Right cardiac atrium (tissue), 5 donors: ENCODE data around the gene GARS1. TPM values are rescaled to one million over a fixed set of nuclear protein-coding genes. Genes with fewer than 3 reads are reported as not detected.

Experiments used
- ATAC-seq, 2 donors: fragments of 200-7000 bp; cut with Tn5 transposase; one replicate each; pipeline versions ENCODE4 v1.8.0 to v1.9.1; 2020; ENCODE audit warnings: moderate library complexity in 2 of 2, mild to moderate bottlenecking in 1 of 2
- DNase-seq, 3 donors: peaks; one replicate each; pipeline ENCODE4 v3.0.0-alpha.2; 2020
- H3K27ac ChIP-seq: one replicate; pipeline ENCODE4 v1.5.1; 2013; ENCODE audit warnings: mild to moderate bottlenecking, low read length, control low read depth, moderate library complexity
- H3K27me3 ChIP-seq: one replicate; pipeline ENCODE4 v1.6.1; 2013; ENCODE audit not compliant: control insufficient read depth, insufficient read depth
- H3K4me1 ChIP-seq: one replicate; pipeline ENCODE4 v1.6.1; 2013; ENCODE audit warnings: low read length; ENCODE audit not compliant: control insufficient read depth, insufficient read depth
- H3K4me3 ChIP-seq: one replicate; pipeline ENCODE4 v1.5.1; 2013; ENCODE audit warnings: low read length, control low read depth
- H3K9me3 ChIP-seq: one replicate; pipeline ENCODE4 v1.6.1; 2013; ENCODE audit warnings: low read length; ENCODE audit not compliant: control insufficient read depth
- WGBS: extraction: QIAGEN DNeasy Blood & Tissue Kit; methylation state at CpG from one replicate; pipeline ENCODE4 v1.1.7; 2013; 5-methylcytosine and 5-hydroxymethylcytosine counted together
- intact Hi-C, 4 donors: fragments of 100-400 bp; cut with DNase I; formaldehyde crosslinking; loops; one replicate each; pipeline versions ENCODE4 v1.11.0 to v1.14.0; 2022 to 2023
- polyA plus RNA-seq: library from polyadenylated mRNA; stranded (reverse); fragments of 200-250 nt; gene quantifications from one replicate; pipeline ENCODE4 v1.2.3, GENCODE V29; 2013
- total RNA-seq, 4 donors: library from RNA; stranded (reverse); fragmentation: NEBNext Ultra II Directional; extraction: Animal tissue kit (Norgen Biotek cat#: 25700); gene quantifications; one replicate each; pipeline ENCODE4 v1.2.1, GENCODE V29; 2021
- donor health status: healthy with polysubstance abuse.
- donor health status: DM: no; HTN: yes; CAD: no.
- donor health status: DM: no; HTN: no; CAD: no.
- donor health status: DM: no; HTN: yes; CAD: no; lungs with severe emphysema.
- donor health status: DM: yes; HTN: yes; CAD: no.

Gene GARS1
- total and polyA plus RNA-seq, 5 donors = 35.8 to 48.8 (median 40.4) TPM

DNA sequence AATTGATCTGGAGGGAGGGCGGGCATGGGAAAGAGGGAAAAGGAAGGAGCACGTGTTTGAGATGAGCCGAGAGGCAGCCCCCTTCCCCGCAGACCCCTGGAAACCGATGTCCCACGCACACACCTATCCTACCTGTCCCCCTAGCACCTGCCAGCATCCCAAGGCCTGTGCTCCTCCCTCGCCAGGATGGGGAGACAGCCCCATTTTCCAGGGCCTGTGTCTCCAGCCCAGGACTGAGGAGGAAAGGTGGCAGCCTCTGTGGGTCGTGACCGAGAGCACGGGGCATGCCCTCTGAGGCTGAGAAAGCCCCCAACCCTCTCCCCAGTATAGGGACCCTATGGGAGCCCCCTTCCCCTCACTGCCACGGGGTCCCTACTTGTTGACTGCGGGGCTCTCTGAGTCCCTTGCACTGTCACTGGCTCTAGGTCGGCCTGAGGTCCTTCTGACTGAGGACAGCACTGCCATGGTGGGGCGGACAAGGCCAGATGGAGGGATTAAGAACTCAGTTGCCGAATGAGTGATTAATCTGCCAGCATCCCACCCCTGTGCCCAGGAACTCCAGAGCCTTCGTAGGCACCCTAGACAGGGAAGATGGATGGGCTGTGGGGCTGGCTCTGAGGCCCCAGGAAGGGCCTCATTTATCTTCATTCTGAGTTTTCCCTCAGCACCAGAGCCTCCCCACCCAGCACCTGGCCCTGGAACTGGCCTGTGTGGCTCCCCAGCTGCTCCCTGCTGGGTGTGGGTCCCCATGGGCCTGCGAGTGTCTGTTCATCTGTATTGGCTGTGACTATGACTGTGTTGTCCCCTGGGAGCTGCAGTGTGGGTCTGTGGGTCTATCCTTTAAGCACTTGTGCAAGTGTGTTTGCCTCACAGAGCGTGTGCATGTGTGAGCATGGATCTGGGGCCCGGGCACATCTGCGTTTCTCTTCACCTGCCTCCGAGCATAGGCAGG, 61.6 kb downstream of the GARS1 start:
- no peaks in the 10 kb centered on the region for H3K27me3 ChIP-seq
- no peak for DNase-seq
- no peak overlapping the region for H3K27ac ChIP-seq
- WGBS = 85% methylated on average over 21 of the region's 21 CpGs
- H3K4me1 ChIP-seq = no peaks in the 10 kb centered on the region
- no peaks in the 10 kb centered on the region for H3K9me3 ChIP-seq
- no peak for ATAC-seq
- intact Hi-C loops = no loop called here
- no peak overlapping the region for H3K4me3 ChIP-seq

DNA sequence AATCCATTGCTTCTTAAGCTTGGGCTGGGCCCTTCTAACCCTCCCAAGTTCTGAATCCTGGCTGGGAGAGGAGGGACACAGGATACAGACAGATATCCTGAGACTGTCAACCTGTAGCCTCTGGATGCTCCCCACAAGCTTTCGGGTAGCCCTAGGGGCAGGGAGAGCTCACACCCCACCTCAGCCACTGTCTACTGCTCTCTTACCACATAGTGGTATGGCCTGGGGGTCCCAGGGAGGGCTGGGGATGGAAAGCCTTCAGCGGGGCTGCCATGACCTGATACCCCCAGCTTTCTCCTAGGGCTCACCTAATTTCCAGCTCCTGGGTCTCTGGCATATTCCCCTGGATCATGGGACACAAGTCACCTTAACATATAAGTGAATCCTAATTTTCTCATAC, 62.5 kb downstream of the GARS1 start:
- no peak overlapping the region for H3K4me3 ChIP-seq
- no peak for ATAC-seq
- no peak for DNase-seq
- no peaks in the 10 kb centered on the region for H3K27me3 ChIP-seq
- no peaks in the 10 kb centered on the region for H3K4me1 ChIP-seq
- 93% methylated on average over 2 of the region's 2 CpGs for WGBS
- no peaks in the 10 kb centered on the region for H3K9me3 ChIP-seq
- intact Hi-C loops = no loop called here
- H3K27ac ChIP-seq = no peak overlapping the region

DNA sequence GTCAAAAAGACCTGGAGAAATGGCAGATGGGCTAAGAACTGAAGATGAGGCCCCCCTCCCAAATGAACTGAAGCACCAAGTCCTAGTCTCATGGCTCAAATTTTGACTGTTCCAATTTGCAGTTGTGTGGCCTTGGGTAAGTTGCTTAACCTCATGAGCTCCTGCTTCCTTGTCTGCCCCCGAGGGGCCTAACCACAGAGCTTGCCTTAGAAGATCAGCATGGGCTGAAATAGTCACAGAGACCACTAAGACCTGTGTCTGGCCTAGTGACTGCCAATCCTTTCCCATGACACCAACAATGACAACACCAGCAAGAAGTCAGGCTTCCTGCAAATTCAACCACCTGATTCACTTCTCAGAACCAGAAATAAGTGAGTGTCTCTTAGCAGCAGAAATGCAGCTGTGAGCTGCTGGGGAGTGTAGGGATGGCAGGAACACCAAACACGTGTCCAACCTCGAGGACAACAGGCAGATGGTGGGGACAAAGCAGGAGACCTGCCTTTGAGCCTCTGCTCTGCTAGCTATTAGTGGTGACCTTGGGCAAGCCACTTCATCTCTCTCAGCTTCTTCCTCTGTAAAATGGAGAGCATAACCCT, 63.9 kb downstream of the GARS1 start:
- H3K4me1 ChIP-seq = no peaks in the 10 kb centered on the region
- 72% methylated on average over 3 of the region's 3 CpGs for WGBS
- H3K27ac ChIP-seq = no peak overlapping the region
- H3K4me3 ChIP-seq = no peak overlapping the region
- ATAC-seq (no peak), DNase-seq (no peak)
- H3K9me3 ChIP-seq = no peaks in the 10 kb centered on the region
- intact Hi-C loops = no loop called here
- no peaks in the 10 kb centered on the region for H3K27me3 ChIP-seq

DNA sequence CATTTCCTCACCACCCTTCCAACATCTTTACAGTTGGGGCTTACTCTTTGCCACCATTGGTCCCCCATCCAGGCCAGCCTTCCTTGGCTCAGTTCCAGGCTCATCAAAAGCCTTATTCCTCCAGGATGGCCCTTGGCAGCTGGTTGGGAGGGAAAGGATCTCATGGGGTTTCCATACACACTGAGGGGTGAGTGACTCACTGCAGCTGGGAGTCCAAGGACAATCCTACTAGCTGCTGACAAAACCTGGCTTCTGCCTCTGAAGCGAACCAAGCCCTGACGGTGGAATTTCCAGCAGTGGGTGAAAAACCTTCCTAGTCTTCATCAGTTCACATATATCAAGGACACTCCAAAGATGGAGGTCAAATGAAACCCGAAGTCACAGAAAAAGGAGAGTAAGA, 64.6 kb downstream of the GARS1 start:
- 77% methylated on average over 3 of the region's 3 CpGs for WGBS
- H3K9me3 ChIP-seq = no peaks in the 10 kb centered on the region
- DNase-seq (no peak), ATAC-seq (no peak)
- no peaks in the 10 kb centered on the region for H3K27me3 ChIP-seq
- H3K4me1 ChIP-seq = no peaks in the 10 kb centered on the region
- no peak overlapping the region for H3K4me3 ChIP-seq
- intact Hi-C loops = no loop called here
- H3K27ac ChIP-seq = no peak overlapping the region

DNA sequence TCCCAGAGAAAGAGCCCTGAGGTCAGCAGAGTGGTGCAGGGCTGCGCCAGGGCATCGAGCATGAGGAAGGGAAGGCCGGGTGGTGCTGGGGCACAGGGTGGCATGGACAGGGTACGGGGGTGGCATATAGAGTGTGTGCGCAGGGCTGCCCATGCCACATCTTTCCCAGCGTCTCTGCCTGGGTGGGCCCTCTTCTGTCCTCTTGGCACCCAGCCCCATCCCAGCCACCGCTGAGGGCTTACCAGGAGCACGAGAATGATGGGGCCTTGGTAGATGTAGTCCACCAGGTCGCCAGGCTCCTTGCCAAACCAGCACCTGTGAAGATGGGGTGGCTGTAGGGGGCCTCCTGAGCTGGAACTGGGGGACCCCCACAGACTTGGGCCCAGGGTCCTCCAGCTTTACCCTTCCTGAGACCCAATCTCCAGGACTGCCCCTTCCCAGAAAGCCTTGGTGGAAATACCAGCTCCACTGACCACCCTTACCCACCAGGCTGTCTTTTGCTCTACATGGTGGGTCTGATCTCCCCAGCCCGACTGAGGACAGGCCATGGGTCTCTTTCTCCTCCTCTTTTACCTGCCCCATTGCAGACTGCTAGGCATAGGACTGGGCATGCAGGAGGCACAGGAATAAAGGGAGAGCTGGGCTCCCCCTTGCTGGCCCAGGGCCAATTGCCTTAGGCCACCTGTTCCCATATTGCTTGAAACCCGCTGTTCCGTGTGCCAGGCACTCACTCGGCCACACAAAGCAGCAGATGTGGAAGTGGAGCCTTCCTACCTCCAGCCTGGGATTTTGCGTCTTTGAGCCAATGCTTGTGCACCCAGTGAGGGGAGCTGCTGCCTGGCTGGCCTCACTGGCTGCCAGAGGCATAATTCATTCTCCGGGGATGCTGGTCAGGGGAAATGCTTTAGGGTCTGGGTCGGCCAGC, 65.9 kb downstream of the GARS1 start:
- Histone ChIP-seq H3K4me3 (no peak overlapping the region), H3K27me3 (no peaks in the 10 kb centered on the region), H3K4me1 (no peaks in the 10 kb centered on the region), H3K27ac (no peak overlapping the region), H3K9me3 (no peaks in the 10 kb centered on the region)
- WGBS = 81% methylated on average over 16 of the region's 16 CpGs
- intact Hi-C loops = no loop called here
- ATAC-seq (no peak), DNase-seq (no peak)

DNA sequence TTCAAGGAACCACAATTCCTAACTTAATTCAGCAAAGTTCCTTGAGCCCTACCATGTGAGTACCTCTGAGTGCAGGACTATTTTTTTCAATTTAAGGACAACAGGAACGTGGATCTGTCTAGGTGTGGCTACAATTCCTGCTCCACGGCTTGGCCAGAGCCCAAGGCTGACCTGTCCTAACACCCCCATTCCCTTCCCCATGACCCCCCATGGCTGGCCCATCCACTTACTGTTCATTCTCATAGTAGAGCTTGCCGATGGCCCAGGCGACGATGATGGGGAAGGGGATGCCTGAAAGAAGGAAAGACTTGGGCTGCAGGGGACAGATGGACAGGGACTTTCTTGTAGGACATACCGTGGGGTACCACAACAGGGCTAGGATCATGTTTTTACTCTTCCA, 67.2 kb downstream of the GARS1 start:
- DNase-seq (no peak), ATAC-seq (no peak)

DNA sequence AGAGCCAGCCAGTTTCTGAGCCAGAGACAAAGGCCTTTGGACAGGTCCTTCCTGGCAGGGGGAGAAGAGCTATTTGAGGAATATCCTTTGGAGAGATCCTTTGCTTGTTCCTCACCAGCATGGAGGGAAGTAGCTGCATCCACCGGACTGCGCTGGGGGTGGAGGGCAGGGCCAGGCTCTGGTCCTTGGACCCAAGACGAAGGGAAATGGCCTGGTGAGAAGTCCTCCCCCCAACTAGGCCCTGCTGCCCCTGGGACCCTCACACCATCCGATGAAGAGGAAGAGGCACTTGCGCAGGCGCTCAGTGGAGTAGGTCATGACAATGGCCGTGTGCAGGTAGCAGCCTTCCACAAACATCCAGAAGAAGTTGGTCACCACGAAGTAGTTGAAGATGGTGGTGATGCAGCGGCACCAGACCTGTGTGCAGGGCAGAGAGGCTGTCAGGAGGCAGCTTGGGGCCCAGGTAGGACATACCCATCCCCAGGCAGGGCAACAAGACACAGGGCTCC, 67.8 kb downstream of the GARS1 start:
- WGBS = 87% methylated on average over 9 of the region's 9 CpGs
- H3K4me1 ChIP-seq = no peaks in the 10 kb centered on the region
- ATAC-seq = no peak
- H3K4me3 ChIP-seq = no peak overlapping the region
- intact Hi-C loops = no loop called here
- H3K9me3 ChIP-seq = no peaks in the 10 kb centered on the region
- DNase-seq = no peak
- H3K27me3 ChIP-seq = no peaks in the 10 kb centered on the region
- H3K27ac ChIP-seq = no peak overlapping the region

More for the DNA sequence above, 67.2 kb downstream of the GARS1 start:
- Histone ChIP-seq H3K9me3 (no peaks in the 10 kb centered on the region), H3K4me3 (no peak overlapping the region), H3K27me3 (no peaks in the 10 kb centered on the region), H3K4me1 (no peaks in the 10 kb centered on the region), H3K27ac (no peak overlapping the region)
- WGBS = 87% methylated on average over 6 of the region's 6 CpGs
- intact Hi-C loops = no loop called here

DNA sequence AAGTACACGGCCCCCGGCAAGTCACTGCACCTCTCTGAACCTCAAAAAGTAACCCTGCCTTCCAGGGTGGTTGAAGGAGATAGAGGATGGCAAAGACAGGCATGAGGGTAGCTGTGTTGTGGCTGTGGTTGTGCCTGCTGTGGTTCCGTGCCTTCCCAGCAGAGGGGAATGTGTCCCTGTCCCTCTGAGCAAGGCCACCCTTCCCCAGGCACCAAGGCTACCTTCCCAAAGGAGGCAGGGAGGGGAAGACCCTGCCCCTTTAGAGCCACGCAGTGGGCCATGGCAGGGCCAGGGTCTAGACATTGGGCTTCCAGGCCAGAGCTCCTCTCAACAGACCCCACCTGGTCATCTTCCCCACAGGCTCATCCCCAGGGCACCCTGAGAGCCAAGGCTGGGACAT, 68.7 kb downstream of the GARS1 start:
- no peak for ATAC-seq
- intact Hi-C loops = no loop called here
- DNase-seq = no peak
- H3K9me3 ChIP-seq = no peaks in the 10 kb centered on the region
- H3K4me1 ChIP-seq = no peaks in the 10 kb centered on the region
- H3K27ac ChIP-seq = no peak overlapping the region
- H3K27me3 ChIP-seq = no peaks in the 10 kb centered on the region
- WGBS = 69% methylated on average over 4 of the region's 4 CpGs
- no peak overlapping the region for H3K4me3 ChIP-seq

DNA sequence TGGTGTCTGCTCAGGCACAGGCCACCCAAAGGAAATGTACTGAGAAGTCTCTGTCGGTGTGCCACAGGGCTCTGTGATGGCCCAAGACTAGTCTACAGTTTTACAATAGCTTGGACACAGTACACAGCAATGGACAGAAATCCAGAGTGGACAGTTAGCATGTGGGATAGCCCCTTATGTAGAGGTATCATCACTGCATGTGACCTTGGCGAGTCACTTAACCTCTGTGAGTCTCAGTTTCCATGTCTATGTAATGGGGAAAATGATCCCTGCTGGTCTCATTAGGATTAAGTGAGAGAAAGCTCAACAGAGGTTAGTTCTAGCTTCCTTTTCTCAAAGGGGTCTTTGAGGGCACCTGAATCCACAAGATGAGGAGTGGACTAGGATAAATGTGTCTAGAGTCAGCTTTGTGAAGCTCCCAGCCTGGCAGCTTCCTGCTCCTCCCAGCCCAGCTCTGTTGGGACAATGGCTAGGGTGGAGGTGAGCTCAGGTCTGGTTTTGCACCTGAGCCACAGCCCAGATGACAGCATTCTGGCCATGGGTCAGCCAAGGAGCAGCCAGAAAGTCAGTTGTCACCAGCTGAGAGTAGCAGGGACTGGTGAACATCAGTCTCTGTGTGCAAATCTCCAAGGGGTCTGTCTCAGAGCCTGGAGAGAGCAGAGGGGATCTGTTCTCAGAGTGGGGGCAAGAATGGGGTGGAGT, 69.7 kb downstream of the GARS1 start:
- intact Hi-C loops = no loop called here
- H3K4me1 ChIP-seq = no peaks in the 10 kb centered on the region
- H3K4me3 ChIP-seq = no peak overlapping the region
- no peak overlapping the region for H3K27ac ChIP-seq
- H3K27me3 ChIP-seq = no peaks in the 10 kb centered on the region
- DNase-seq (no peak), ATAC-seq (no peak)
- WGBS = 80% methylated on average over 2 of the region's 2 CpGs
- no peaks in the 10 kb centered on the region for H3K9me3 ChIP-seq

DNA sequence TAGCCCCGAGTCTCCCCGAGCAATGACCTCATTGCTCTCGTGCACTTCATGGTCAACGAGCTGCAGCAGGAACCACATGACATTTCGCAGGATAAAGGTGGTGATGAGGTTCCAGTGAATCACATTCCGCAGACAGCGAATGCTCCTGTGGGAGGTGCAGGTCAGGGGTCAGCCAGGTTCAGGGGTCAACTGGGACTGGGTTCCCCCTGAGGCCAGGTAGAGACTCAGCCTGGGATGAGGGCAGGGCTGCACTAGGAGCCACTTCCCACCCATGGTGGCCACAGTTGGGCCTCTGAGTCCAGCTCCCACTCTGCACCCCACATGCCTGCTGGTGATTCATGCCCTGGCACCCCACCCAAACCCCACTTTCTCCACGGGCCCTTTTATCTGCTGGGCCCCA, 70.4 kb downstream of the GARS1 start:
- H3K9me3 ChIP-seq = no peaks in the 10 kb centered on the region
- 72% methylated on average over 8 of the region's 8 CpGs for WGBS
- no peak overlapping the region for H3K27ac ChIP-seq
- no peak for DNase-seq
- H3K27me3 ChIP-seq = no peaks in the 10 kb centered on the region
- H3K4me3 ChIP-seq = no peak overlapping the region
- no peak for ATAC-seq
- intact Hi-C loops = no loop called here
- H3K4me1 ChIP-seq = no peaks in the 10 kb centered on the region
